OCI-LY1 (cell line): ENCODE results near the gene MGAT3.

ENCODE experiments used
- CTCF ChIP-seq: fragments of 200-600 bp; sonication (generic), shearing (Covaris generic); IDR thresholded peaks from 2 replicates; pipeline ENCODE4 v1.5.1; 2017; ENCODE audit warnings: mild to moderate bottlenecking, antibody characterized with exemption, low read length, moderate library complexity, mixed read lengths
- EZH2 ChIP-seq: fragments of 200-600 bp; sonication (generic), shearing (Covaris generic); IDR thresholded peaks from 2 replicates; pipeline ENCODE4 v1.8.0; 2017; ENCODE audit warnings: borderline replicate concordance, mixed run types, mild to moderate bottlenecking, antibody characterized with exemption, low read length, moderate library complexity, mixed read lengths

- TF ChIP-seq CTCF (no peak), EZH2 (no peak)
Measured at GRCh38 chr22:39422101-39422500, 34.7 kb upstream of the MGAT3 start.
